Measurements from ENCODE around the gene TSPAN18. TPM values are rescaled to one million over a fixed set of nuclear protein-coding genes. Genes with fewer than 3 reads are reported as not detected.

The TSPAN18 gene
- total RNA-seq, 1 donor from 2014 or later: 5.2 TPM

GRCh38 chr11:44763121-44763820 lies 36.5 kb downstream of the TSPAN18 start:
- no peak for TF ChIP-seq CTCF (IDR thresholded peaks at IDR 0.05; ENCODE audit: insufficient read depth, low read length, poor library complexity, severe bottlenecking)
- Histone ChIP-seq H3K36me3 (ENCODE audit: control insufficient read depth, insufficient read depth, low read length) (no peaks in the 10 kb centered on the region), H3K27me3 (ENCODE audit: control insufficient read depth, insufficient read depth, low read length) (no peaks in the 10 kb centered on the region), H3K4me3 (ENCODE audit: low read depth, low read length) (no peak overlapping the region)
- peak; percentile 19 for DNase-seq (ENCODE audit: low read depth)

DNA sequence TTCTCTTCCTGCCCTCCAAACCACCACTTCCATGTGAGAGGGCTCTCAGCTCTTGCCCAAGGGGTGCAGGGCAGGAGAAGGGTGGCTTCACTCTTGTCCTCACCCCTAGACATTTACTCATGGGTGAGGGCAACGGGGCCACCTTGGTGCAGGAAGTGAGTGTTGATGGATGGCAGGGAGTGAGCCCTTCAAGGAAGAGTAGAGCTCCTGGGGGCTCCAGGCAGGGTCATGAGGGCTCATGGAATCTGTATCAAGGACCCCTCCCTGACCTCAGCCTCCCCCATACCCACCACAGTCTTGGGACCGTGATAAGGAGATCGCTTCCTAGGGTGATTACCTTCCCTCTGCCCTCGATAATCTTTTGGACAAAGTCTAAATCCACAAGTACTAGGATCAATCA lies 37.8 kb downstream of the TSPAN18 start:
- no peak for DNase-seq (ENCODE audit: low read depth)
- TF ChIP-seq CTCF (IDR thresholded peaks at IDR 0.05; ENCODE audit: insufficient read depth, low read length, poor library complexity, severe bottlenecking): no peak
- Histone ChIP-seq H3K36me3 (ENCODE audit: control insufficient read depth, insufficient read depth, low read length) (no peaks in the 10 kb centered on the region), H3K27me3 (ENCODE audit: control insufficient read depth, insufficient read depth, low read length) (no peaks in the 10 kb centered on the region), H3K4me3 (ENCODE audit: low read depth, low read length) (no peak overlapping the region)

- Histone ChIP-seq H3K27me3 (ENCODE audit: control insufficient read depth, insufficient read depth, low read length) (no peaks in the 10 kb centered on the region), H3K4me3 (ENCODE audit: low read depth, low read length) (no peak overlapping the region), H3K36me3 (ENCODE audit: control insufficient read depth, insufficient read depth, low read length) (no peaks in the 10 kb centered on the region)
- no peak for TF ChIP-seq CTCF (IDR thresholded peaks at IDR 0.05; ENCODE audit: insufficient read depth, low read length, poor library complexity, severe bottlenecking)
- DNase-seq (ENCODE audit: low read depth): no peak
These were observed 38.3 kb downstream of the TSPAN18 start for GRCh38 chr11:44765026-44765595.

DNA sequence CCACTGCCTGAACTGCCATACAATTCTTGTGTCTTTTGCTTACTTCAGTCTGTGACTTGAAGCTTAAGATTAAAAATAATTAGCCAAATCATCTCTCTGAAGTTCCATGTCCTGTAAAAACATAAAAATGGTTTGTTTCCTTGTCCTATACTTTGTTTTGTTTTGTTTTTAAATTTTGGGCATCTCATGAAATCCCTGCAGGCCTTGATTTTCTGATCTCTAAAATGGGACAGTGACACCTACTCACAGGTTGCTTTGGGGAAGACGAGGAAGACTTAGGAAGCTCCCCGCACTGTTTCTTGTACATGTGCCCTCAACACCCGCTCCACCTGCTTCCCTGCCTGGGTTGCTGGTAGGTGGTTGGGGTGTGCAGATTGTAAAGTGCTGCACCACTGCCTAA lies 38.9 kb downstream of the TSPAN18 start:
- no peaks in the 10 kb centered on the region for H3K36me3 ChIP-seq (ENCODE audit: control insufficient read depth, insufficient read depth, low read length)
- no peaks in the 10 kb centered on the region for H3K27me3 ChIP-seq (ENCODE audit: control insufficient read depth, insufficient read depth, low read length)
- no peak for TF ChIP-seq CTCF (IDR thresholded peaks at IDR 0.05; ENCODE audit: insufficient read depth, low read length, poor library complexity, severe bottlenecking)
- no peak for DNase-seq (ENCODE audit: low read depth)
- H3K4me3 ChIP-seq (ENCODE audit: low read depth, low read length): no peak overlapping the region

DNA sequence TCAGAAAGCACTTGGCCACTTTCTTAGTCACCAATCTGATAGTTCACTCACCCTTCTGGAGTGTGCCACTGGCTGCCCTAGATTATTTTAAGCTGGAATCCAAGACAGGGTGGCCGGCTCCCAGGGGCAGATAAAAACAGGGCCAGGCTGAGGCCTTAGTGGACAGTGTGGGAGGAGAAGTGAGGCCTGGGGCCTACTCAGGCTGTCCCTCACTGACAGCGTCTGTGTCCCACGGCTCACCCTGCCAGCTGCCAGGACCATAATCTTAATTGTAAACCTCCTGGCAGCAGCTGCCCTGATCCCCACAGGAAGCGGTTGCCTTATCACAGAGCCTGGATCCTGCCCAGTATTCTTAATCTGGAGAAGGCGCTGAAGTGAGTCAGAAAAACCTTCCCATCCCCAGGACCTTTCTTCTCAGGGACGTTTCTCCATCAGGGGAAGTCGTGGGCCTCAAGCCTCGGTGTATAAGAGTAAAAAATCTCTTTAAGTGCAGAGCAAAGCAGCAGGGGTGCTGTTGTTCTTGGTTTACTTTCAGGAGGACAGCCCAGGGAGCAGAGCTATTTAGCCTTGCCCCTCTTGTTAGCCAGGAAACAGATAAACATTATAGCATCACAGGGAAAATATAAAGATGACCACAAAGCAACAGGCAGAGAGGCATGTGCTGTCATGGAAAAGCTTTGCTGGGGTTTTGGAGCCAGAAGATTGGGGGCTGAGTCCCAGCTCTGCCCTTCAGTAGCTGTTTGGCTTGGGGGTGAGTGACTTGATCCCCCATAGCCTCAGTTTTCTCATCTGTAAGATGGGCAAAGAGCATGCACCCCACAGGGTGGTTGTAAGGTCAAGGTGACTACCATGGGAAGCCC lies 39.6 kb downstream of the TSPAN18 start:
- TF ChIP-seq CTCF (IDR thresholded peaks at IDR 0.05; ENCODE audit: insufficient read depth, low read length, poor library complexity, severe bottlenecking): no peak
- no peak for DNase-seq (ENCODE audit: low read depth)
- Histone ChIP-seq H3K27me3 (ENCODE audit: control insufficient read depth, insufficient read depth, low read length) (no peaks in the 10 kb centered on the region), H3K4me3 (ENCODE audit: low read depth, low read length) (no peak overlapping the region), H3K36me3 (ENCODE audit: control insufficient read depth, insufficient read depth, low read length) (no peaks in the 10 kb centered on the region)

Data from kidney epithelial cell (primary cell).